SW480 (cell line): ENCODE measurements around the gene C11orf65.
"Not testable (repeated sequence)": the region's sequence is repeated elsewhere in the genome, so short reads cannot be mapped to it uniquely, and the experiment has no call there.

Experiments
- DNase-seq: peaks from one replicate; pipeline ENCODE4 v3.0.0-alpha.2; 2016; ENCODE audit warnings: low spot score

C11orf65 gene

GRCh38 chr11:108472681-108473080 is 5.4 kb upstream of the C11orf65 start:
- no peak for DNase-seq

GRCh38 chr11:108468478-108468864 is 1.1 kb upstream of the C11orf65 start:
- no peak for DNase-seq

GRCh38 chr11:108466405-108466804 is 924 bp downstream of the C11orf65 start:
- no peak for DNase-seq

GRCh38 chr11:108453207-108453835 is 14.0 kb downstream of the C11orf65 start:
- DNase-seq, result no peak

- DNase-seq, result not testable (repeated sequence)
These were observed 25.9 kb downstream of the C11orf65 start for GRCh38 chr11:108441445-108441844.

GRCh38 chr11:108436594-108436993 is 30.7 kb downstream of the C11orf65 start:
- DNase-seq, result no peak

- DNase-seq, result no peak
These were observed 32.3 kb downstream of the C11orf65 start for GRCh38 chr11:108435066-108435465.

- DNase-seq, result no peak
These were observed 34.5 kb downstream of the C11orf65 start for GRCh38 chr11:108432783-108433182.

- DNase-seq, result no peak
These were observed 35.3 kb downstream of the C11orf65 start for GRCh38 chr11:108431997-108432396.

GRCh38 chr11:108431370-108431769 is 36.0 kb downstream of the C11orf65 start:
- DNase-seq, result no peak

- DNase-seq, result peak; percentile 18
These were observed 49.8 kb downstream of the C11orf65 start for GRCh38 chr11:108417551-108417950.

- DNase-seq, result no peak
These were observed 52.4 kb downstream of the C11orf65 start for GRCh38 chr11:108414958-108415357.

- no peak for DNase-seq
These were observed 61.6 kb downstream of the C11orf65 start for GRCh38 chr11:108405706-108406105.

- DNase-seq, result no peak
These were observed 64.3 kb downstream of the C11orf65 start for GRCh38 chr11:108403052-108403451.

- DNase-seq, result no peak
These were observed 65.1 kb downstream of the C11orf65 start for GRCh38 chr11:108402241-108402640.

- no peak for DNase-seq
These were observed 68.9 kb downstream of the C11orf65 start for GRCh38 chr11:108398439-108398838.

- not testable (repeated sequence) for DNase-seq
These were observed 70.7 kb downstream of the C11orf65 start for GRCh38 chr11:108396672-108397071.

- no peak for DNase-seq
These were observed 72.5 kb downstream of the C11orf65 start for GRCh38 chr11:108394744-108395284.

GRCh38 chr11:108393046-108393445 is 74.3 kb downstream of the C11orf65 start:
- DNase-seq, result no peak

GRCh38 chr11:108392353-108392752 is 75.0 kb downstream of the C11orf65 start:
- DNase-seq, result no peak

GRCh38 chr11:108388576-108388975 is 78.8 kb downstream of the C11orf65 start:
- DNase-seq, result no peak

GRCh38 chr11:108373505-108373904 is 93.8 kb downstream of the C11orf65 start:
- not testable (repeated sequence) for DNase-seq

GRCh38 chr11:108370990-108371389 is 96.3 kb downstream of the C11orf65 start:
- no peak for DNase-seq

GRCh38 chr11:108370315-108370714 is 97.0 kb downstream of the C11orf65 start:
- no peak for DNase-seq
